ENCODE data around the gene GMPS. TPM values are rescaled to one million over a fixed set of nuclear protein-coding genes. Genes with fewer than 3 reads are reported as not detected.
A peak's percentile ranks its signal among the peaks of the same experiment; 100 is the strongest.

The GMPS gene
- total RNA-seq, 1 donor from 2014 or later = 29.5 TPM

DNA sequence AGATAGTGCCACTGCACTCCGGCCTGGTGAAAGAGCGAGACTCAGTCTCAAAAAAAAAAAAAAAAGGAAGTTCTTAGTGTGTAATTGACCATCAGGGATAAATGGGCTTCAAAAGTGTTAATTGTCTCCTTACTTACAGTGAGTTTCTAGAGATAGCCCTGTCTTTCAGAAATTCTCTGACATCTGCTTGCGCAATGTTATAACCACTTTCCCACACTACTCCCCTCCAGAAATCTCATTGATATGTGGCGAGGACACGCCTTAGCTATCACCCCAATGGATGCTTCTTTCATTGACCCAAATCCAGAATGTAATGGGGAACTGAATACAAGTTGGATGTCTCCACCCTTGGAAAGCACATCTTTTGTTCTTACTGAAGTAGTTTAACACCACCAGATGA, 70.9 kb downstream of the GMPS start:
- Histone ChIP-seq H3K4me3 (ENCODE audit: low read depth, low read length) (no peak overlapping the region), H3K36me3 (ENCODE audit: control insufficient read depth, insufficient read depth, low read length) (peaks cover 4% of the 10 kb centered on the region), H3K27me3 (ENCODE audit: control insufficient read depth, insufficient read depth, low read length) (no peaks in the 10 kb centered on the region)
- TF ChIP-seq, protein P1, sequence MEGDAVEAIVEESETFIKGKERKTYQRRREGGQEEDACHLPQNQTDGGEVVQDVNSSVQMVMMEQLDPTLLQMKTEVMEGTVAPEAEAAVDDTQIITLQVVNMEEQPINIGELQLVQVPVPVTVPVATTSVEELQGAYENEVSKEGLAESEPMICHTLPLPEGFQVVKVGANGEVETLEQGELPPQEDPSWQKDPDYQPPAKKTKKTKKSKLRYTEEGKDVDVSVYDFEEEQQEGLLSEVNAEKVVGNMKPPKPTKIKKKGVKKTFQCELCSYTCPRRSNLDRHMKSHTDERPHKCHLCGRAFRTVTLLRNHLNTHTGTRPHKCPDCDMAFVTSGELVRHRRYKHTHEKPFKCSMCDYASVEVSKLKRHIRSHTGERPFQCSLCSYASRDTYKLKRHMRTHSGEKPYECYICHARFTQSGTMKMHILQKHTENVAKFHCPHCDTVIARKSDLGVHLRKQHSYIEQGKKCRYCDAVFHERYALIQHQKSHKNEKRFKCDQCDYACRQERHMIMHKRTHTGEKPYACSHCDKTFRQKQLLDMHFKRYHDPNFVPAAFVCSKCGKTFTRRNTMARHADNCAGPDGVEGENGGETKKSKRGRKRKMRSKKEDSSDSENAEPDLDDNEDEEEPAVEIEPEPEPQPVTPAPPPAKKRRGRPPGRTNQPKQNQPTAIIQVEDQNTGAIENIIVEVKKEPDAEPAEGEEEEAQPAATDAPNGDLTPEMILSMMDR (IDR thresholded peaks at IDR 0.05; ENCODE audit: insufficient read depth, low read length, severe bottlenecking) = no peak
- DNase-seq (ENCODE audit: low read depth) = no peak
- FAIRE-seq = no peak

DNA sequence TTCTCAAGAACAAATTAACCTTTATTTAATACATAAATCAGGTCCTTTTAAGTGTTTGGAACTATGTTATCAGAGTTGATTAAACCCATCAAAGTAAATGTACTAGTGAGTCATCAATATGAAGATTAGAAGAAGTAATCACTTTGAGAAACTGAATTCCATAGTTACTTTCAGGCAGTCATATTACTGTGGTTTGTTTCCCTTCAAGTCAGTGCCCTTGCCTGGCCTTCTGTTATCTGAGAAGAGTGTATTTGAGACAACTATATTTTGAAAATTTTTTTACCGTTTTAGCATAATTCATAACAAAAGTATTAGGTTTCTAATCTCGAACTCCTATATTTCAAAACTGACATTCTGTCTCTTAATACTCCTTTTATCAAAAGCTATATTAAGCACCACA, 73.6 kb downstream of the GMPS start:
- DNase-seq (ENCODE audit: low read depth) (no peak), FAIRE-seq (no peak)
- TF ChIP-seq, protein P1 (IDR thresholded peaks at IDR 0.05; ENCODE audit: insufficient read depth, low read length, severe bottlenecking) = no peak
- Histone ChIP-seq H3K27me3 (ENCODE audit: control insufficient read depth, insufficient read depth, low read length) (no peaks in the 10 kb centered on the region), H3K4me3 (ENCODE audit: low read depth, low read length) (no peak overlapping the region), H3K36me3 (ENCODE audit: control insufficient read depth, insufficient read depth, low read length) (no peaks in the 10 kb centered on the region)

DNA sequence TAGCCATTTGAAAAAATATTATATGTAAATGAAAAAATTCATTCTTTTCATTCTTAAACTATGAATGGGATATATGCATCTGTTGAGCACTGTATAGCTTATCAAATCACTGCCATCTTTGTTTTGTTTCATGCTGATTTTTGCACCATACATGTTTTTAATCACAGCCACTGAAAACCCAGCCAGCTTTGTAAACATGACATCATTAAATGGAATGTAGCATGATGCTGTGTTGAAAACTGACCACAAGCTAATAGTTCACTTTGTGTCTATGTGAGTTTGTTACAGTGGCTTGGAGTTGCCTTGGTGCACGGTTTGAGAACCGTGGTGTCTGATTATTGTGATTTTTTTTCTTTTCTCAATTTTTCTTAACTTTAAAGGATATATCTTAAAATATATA, 75.7 kb downstream of the GMPS start:
- TF ChIP-seq, protein P1 (IDR thresholded peaks at IDR 0.05; ENCODE audit: insufficient read depth, low read length, severe bottlenecking) = no peak
- no peaks in the 10 kb centered on the region for H3K36me3 ChIP-seq (ENCODE audit: control insufficient read depth, insufficient read depth, low read length)
- no peak for FAIRE-seq
- peak; percentile 82 for DNase-seq (ENCODE audit: low read depth)
- H3K27me3 ChIP-seq (ENCODE audit: control insufficient read depth, insufficient read depth, low read length) = no peaks in the 10 kb centered on the region
- H3K4me3 ChIP-seq (ENCODE audit: low read depth, low read length) = no peak overlapping the region

DNA sequence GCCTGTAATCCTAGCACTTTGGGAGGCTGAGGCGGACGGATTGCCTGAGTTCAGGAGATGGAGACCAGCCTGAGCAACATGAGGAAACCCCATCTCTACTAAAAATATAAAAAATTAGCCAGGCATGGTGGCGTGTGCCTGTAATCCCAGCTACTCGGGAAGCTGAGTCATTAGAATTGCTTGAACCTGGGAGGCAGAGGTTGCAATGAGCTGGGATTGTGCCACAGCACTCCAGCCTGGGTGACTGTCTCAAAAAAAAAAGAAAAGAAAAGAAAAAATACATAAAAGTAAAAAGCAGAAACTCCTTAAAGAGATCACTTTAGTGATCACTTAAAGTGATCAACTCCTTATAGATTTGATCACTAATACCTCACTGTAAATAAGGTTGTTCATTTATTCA, 78.0 kb downstream of the GMPS start:
- DNase-seq (ENCODE audit: low read depth) = no peak
- no peak for FAIRE-seq
- Histone ChIP-seq H3K27me3 (ENCODE audit: control insufficient read depth, insufficient read depth, low read length) (no peaks in the 10 kb centered on the region), H3K36me3 (ENCODE audit: control insufficient read depth, insufficient read depth, low read length) (no peaks in the 10 kb centered on the region), H3K4me3 (ENCODE audit: low read depth, low read length) (no peak overlapping the region)
- TF ChIP-seq, protein P1 (IDR thresholded peaks at IDR 0.05; ENCODE audit: insufficient read depth, low read length, severe bottlenecking) = no peak

DNA sequence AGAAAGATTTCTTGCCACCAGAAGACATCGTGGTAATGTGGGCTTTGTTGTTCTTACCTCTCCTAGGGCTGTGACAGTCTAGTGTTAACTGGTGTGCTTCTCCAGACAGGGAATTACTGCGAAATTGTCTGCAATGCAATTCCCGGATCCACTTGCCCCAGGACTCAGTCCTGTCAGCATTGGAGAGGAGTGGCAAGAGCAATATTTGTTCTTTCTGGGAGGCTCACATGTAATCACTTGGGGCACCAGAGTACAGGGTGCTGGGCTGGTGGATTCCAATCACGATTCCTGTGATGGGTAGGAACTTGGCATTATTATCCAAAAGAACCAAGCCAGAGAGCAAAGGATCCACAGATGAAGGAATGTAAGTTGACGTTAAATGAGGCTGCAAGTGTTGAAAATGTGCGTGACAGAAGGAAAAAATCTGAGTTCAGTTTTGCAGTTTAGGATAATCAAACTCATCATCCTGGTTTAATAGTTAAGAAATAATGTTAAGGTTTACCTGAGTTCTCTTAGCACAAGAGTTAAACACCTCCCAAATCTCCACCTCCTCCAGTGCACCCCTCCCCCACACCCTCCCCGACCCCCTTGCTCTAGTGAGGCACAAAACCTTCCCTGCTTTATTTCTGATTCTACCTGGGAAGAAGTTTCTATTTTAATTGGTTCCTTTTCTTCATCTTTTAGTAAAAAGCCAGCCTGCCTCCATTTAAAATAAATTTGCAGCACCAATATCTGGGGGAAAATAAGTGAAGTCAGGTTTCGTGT, 79.2 kb downstream of the GMPS start:
- no peaks in the 10 kb centered on the region for H3K36me3 ChIP-seq (ENCODE audit: control insufficient read depth, insufficient read depth, low read length)
- DNase-seq (ENCODE audit: low read depth) = no peak
- FAIRE-seq = no peak
- H3K27me3 ChIP-seq (ENCODE audit: control insufficient read depth, insufficient read depth, low read length) = no peaks in the 10 kb centered on the region
- H3K4me3 ChIP-seq (ENCODE audit: low read depth, low read length) = no peak overlapping the region
- TF ChIP-seq, protein P1 (IDR thresholded peaks at IDR 0.05; ENCODE audit: insufficient read depth, low read length, severe bottlenecking) = no peak
